ENCODE results near the gene KLHDC4. TPM values are rescaled to one million over a fixed set of nuclear protein-coding genes. Genes with fewer than 3 reads are reported as not detected.

The KLHDC4 gene
- total RNA-seq, 1 donor from 2014 or later: 29.8 TPM

DNA sequence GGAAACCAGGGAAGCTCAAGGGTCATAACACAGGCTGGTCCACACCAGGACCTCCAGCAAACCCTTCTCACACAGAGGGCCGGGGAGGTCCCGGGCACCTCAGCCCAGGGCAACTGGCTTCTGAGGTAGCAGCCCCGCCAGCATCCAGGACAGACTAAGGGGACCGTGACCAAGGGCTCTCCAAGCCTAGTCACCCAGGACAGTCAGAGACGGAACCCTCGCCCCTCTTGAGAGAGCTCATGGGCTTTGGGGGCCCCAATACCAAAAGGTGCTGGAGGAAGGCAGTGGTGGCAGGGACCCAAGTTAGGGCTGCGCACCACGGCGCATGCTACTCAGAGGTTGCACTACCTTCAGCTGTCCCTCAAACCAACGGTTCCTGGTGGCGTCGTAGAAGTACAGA lies 54.9 kb downstream of the KLHDC4 start:
- Mint-ChIP-seq H3K4me3 (ENCODE audit: unreplicated experiment) (no peak overlapping the region), H3K27ac (ENCODE audit: unreplicated experiment) (no peak overlapping the region), H3K4me1 (ENCODE audit: low read depth, unreplicated experiment) (peaks cover 5% of the 10 kb centered on the region), H3K27me3 (ENCODE audit: low read depth, unreplicated experiment) (no peaks in the 10 kb centered on the region), H3K36me3 (ENCODE audit: low read depth, unreplicated experiment) (peaks cover 17% of the 10 kb centered on the region), H3K9me3 (ENCODE audit: unreplicated experiment) (no peaks in the 10 kb centered on the region)
- Histone ChIP-seq H3K79me2 (ENCODE audit: insufficient read depth, low read length) (no peaks in the 10 kb centered on the region), H4K20me1 (ENCODE audit: insufficient read depth, low read length) (peaks cover 11% of the 10 kb centered on the region), H3K27ac (ENCODE audit: low read depth, low read length) (no peak overlapping the region), H3K9me3 (ENCODE audit: insufficient read depth, low read depth, low read length) (no peaks in the 10 kb centered on the region), H3K4me2 (ENCODE audit: low read length) (no peak overlapping the region), H3K27me3 (ENCODE audit: insufficient read depth, low read length) (no peaks in the 10 kb centered on the region), H3K36me3 (ENCODE audit: insufficient read depth, low read length) (no peaks in the 10 kb centered on the region), H3K4me1 (ENCODE audit: insufficient read depth, low read length) (peaks cover 6% of the 10 kb centered on the region), H2AFZ (ENCODE audit: low read depth, low read length) (no peak overlapping the region), H3K4me3 (ENCODE audit: insufficient read depth, low read depth, low read length) (no peak overlapping the region), H3K9ac (ENCODE audit: low read length) (no peak overlapping the region)
- TF ChIP-seq, protein P1, sequence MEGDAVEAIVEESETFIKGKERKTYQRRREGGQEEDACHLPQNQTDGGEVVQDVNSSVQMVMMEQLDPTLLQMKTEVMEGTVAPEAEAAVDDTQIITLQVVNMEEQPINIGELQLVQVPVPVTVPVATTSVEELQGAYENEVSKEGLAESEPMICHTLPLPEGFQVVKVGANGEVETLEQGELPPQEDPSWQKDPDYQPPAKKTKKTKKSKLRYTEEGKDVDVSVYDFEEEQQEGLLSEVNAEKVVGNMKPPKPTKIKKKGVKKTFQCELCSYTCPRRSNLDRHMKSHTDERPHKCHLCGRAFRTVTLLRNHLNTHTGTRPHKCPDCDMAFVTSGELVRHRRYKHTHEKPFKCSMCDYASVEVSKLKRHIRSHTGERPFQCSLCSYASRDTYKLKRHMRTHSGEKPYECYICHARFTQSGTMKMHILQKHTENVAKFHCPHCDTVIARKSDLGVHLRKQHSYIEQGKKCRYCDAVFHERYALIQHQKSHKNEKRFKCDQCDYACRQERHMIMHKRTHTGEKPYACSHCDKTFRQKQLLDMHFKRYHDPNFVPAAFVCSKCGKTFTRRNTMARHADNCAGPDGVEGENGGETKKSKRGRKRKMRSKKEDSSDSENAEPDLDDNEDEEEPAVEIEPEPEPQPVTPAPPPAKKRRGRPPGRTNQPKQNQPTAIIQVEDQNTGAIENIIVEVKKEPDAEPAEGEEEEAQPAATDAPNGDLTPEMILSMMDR (IDR thresholded peaks at IDR 0.05; ENCODE audit: insufficient read depth, low read depth, low read length): no peak
- TF ChIP-seq EZH2 (IDR thresholded peaks at IDR 0.05; ENCODE audit: insufficient read depth, low read length): no peak
- no peak for DNase-seq (ENCODE audit: low read depth)
- no peak for FAIRE-seq

DNA sequence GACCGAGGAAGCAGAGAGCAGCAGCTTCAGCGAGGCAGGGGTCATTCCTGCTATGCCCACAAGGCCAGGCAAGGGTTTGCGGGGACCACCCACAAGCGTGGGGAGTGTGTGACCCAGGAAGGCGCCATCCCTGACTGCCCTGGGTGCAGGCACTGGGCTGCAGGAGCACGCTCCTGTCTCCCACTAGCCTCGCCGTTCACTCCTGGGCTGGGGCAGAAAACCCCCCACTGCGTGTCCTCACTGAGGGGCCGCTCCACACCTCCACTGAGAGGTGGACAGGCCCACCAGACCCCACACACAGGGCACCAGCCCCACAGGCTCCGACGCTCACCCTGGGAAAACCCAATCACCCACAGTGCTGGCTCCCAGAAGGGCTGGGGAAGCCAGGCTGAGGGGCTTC lies 56.1 kb downstream of the KLHDC4 start:
- Histone ChIP-seq H3K36me3 (ENCODE audit: insufficient read depth, low read length) (no peaks in the 10 kb centered on the region), H3K27ac (ENCODE audit: low read depth, low read length) (no peak overlapping the region), H3K27me3 (ENCODE audit: insufficient read depth, low read length) (no peaks in the 10 kb centered on the region), H3K4me1 (ENCODE audit: insufficient read depth, low read length) (peaks cover 8% of the 10 kb centered on the region), H3K9ac (ENCODE audit: low read length) (no peak overlapping the region), H3K4me2 (ENCODE audit: low read length) (no peak overlapping the region), H2AFZ (ENCODE audit: low read depth, low read length) (no peak overlapping the region), H3K79me2 (ENCODE audit: insufficient read depth, low read length) (no peaks in the 10 kb centered on the region), H4K20me1 (ENCODE audit: insufficient read depth, low read length) (peaks cover 11% of the 10 kb centered on the region), H3K4me3 (ENCODE audit: insufficient read depth, low read depth, low read length) (no peak overlapping the region), H3K9me3 (ENCODE audit: insufficient read depth, low read depth, low read length) (no peaks in the 10 kb centered on the region)
- no peak overlapping the region for H3K4me3 Mint-ChIP-seq (ENCODE audit: unreplicated experiment)
- DNase-seq (ENCODE audit: low read depth) (no peak), FAIRE-seq (no peak)
- H3K27me3 Mint-ChIP-seq (ENCODE audit: low read depth, unreplicated experiment): no peaks in the 10 kb centered on the region
- peaks cover 2% of the 10 kb centered on the region for H3K4me1 Mint-ChIP-seq (ENCODE audit: low read depth, unreplicated experiment)
- H3K36me3 Mint-ChIP-seq (ENCODE audit: low read depth, unreplicated experiment): peaks cover 12% of the 10 kb centered on the region
- H3K9me3 Mint-ChIP-seq (ENCODE audit: unreplicated experiment): no peaks in the 10 kb centered on the region
- TF ChIP-seq, protein P1 (IDR thresholded peaks at IDR 0.05; ENCODE audit: insufficient read depth, low read depth, low read length): no peak
- TF ChIP-seq EZH2 (IDR thresholded peaks at IDR 0.05; ENCODE audit: insufficient read depth, low read length): no peak
- H3K27ac Mint-ChIP-seq (ENCODE audit: unreplicated experiment): no peak overlapping the region

DNA sequence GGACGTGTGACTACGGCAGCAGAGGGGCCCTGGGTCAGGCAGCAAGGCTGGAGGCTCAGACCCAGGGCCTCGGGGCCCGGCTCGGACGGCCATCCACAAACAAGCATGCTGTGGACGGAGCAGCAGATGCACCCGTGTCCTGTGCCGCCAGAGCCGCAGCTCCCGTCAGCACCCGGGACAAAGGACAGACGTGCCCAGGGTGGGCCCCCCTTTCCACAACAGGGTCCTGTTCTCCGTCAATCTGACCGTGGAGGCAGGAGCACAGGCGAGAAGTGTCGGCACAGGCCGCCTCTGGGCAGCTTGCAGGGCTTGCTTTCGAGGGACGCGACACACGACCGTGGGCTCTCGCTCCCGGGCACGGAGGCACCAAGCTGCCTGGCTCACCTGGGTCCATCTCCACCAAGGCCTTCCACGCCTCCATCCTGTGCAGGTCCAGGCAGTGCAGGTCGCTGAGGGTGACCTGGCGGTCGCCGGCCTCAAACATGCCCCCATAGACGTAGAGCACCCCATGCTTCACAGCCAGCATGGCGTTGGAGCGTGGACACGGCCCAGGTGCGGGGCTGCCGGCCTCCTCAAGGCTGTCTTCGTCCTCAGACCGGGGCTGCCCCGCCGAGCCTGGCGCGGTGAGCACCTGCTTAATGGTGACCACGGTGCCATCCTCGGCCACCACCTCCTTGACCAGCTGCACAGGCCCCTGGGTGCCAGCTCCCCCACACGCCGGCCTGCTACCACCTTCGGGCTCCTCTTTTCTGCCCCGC lies 56.7 kb downstream of the KLHDC4 start:
- peaks cover 9% of the 10 kb centered on the region for H3K36me3 Mint-ChIP-seq (ENCODE audit: low read depth, unreplicated experiment)
- DNase-seq (ENCODE audit: low read depth): no peak
- Histone ChIP-seq H4K20me1 (ENCODE audit: insufficient read depth, low read length) (peaks cover 11% of the 10 kb centered on the region), H3K4me2 (ENCODE audit: low read length) (no peak overlapping the region), H3K27me3 (ENCODE audit: insufficient read depth, low read length) (no peaks in the 10 kb centered on the region), H3K36me3 (ENCODE audit: insufficient read depth, low read length) (no peaks in the 10 kb centered on the region), H3K27ac (ENCODE audit: low read depth, low read length) (no peak overlapping the region), H3K9me3 (ENCODE audit: insufficient read depth, low read depth, low read length) (no peaks in the 10 kb centered on the region), H3K79me2 (ENCODE audit: insufficient read depth, low read length) (no peaks in the 10 kb centered on the region), H2AFZ (ENCODE audit: low read depth, low read length) (no peak overlapping the region), H3K4me1 (ENCODE audit: insufficient read depth, low read length) (peaks cover 8% of the 10 kb centered on the region), H3K4me3 (ENCODE audit: insufficient read depth, low read depth, low read length) (no peak overlapping the region), H3K9ac (ENCODE audit: low read length) (no peak overlapping the region)
- TF ChIP-seq, protein P1 (IDR thresholded peaks at IDR 0.05; ENCODE audit: insufficient read depth, low read depth, low read length): no peak
- TF ChIP-seq EZH2 (IDR thresholded peaks at IDR 0.05; ENCODE audit: insufficient read depth, low read length): no peak
- no peaks in the 10 kb centered on the region for H3K9me3 Mint-ChIP-seq (ENCODE audit: unreplicated experiment)
- H3K4me1 Mint-ChIP-seq (ENCODE audit: low read depth, unreplicated experiment): peaks cover 2% of the 10 kb centered on the region
- no peak overlapping the region for H3K27ac Mint-ChIP-seq (ENCODE audit: unreplicated experiment)
- FAIRE-seq: no peak
- H3K4me3 Mint-ChIP-seq (ENCODE audit: unreplicated experiment): no peak overlapping the region
- no peaks in the 10 kb centered on the region for H3K27me3 Mint-ChIP-seq (ENCODE audit: low read depth, unreplicated experiment)

All from astrocyte (in vitro differentiated cells and primary cell).